Keratinocyte (primary cell): Measurements from ENCODE around the gene CCDC12.

ENCODE experiments used
- EZH2 ChIP-seq: IDR thresholded peaks from one replicate; pipeline ENCODE4 v1.6.1; 2012; ENCODE audit warnings: inconsistent platforms, mild to moderate bottlenecking, low read length, moderate library complexity
- TF ChIP-seq, protein P1 (sequence below), 3 experiments: IDR thresholded peaks in 1 of 3; conservative IDR thresholded peaks in 1 of 3; optimal IDR thresholded peaks in 1 of 3; 2 replicates in 2 of 3; 3 replicates in 1 of 3; pipeline versions ENCODE3 to v1.5.1; 2011; ENCODE audit warnings: low read length in 3 of 3, mild to moderate bottlenecking in 3 of 3, moderate library complexity in 2 of 3, control low read depth in 1 of 3, inconsistent platforms in 1 of 3; ENCODE audit not compliant: insufficient read depth in 2 of 3; ENCODE audit errors: extremely low read depth in 1 of 3

DNA sequence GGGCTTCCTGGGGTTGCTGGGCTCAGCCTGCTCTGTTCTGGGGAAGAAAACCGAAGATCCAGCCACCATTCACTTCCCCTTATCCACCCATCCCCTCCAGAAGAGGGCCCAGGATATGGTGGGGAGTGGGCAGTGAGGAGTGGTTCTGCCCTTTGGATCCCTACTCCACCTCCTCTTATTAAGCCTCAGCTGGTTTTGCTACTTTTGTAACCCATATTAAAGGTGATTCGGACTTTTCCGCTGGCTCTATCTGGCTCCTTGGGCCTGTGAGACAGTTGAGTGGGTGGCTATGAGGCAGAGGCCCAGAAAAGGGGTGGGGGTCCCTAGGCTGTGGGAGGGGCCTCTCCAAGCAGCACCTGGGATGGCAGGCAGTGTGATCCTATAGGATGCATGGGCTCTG lies 36.7 kb upstream of the CCDC12 start:
- TF ChIP-seq, protein P1, sequence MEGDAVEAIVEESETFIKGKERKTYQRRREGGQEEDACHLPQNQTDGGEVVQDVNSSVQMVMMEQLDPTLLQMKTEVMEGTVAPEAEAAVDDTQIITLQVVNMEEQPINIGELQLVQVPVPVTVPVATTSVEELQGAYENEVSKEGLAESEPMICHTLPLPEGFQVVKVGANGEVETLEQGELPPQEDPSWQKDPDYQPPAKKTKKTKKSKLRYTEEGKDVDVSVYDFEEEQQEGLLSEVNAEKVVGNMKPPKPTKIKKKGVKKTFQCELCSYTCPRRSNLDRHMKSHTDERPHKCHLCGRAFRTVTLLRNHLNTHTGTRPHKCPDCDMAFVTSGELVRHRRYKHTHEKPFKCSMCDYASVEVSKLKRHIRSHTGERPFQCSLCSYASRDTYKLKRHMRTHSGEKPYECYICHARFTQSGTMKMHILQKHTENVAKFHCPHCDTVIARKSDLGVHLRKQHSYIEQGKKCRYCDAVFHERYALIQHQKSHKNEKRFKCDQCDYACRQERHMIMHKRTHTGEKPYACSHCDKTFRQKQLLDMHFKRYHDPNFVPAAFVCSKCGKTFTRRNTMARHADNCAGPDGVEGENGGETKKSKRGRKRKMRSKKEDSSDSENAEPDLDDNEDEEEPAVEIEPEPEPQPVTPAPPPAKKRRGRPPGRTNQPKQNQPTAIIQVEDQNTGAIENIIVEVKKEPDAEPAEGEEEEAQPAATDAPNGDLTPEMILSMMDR (optimal IDR thresholded peaks at IDR 0.05 in 1 of 3, IDR thresholded peaks at IDR 0.05 in 1 of 3, conservative IDR thresholded peaks at IDR 0.05 in 1 of 3; ENCODE audit: extremely low read depth in 1 of 3, insufficient read depth in 2 of 3, low read length in 3 of 3) = no peak
- TF ChIP-seq EZH2 = no peak
